ENCODE data around the gene LHFPL3. TPM values are rescaled to one million over a fixed set of nuclear protein-coding genes. Genes with fewer than 3 reads are reported as not detected.

LHFPL3 gene
- total and polyA plus RNA-seq, 9 of the 15 experiments (the other 6 are each of a cell fraction or from before 2014, with no cell fraction given): 0.21 to 0.52 TPM; not detected in 7

- no peaks in the 10 kb centered on the region for H3K79me2 ChIP-seq (ENCODE audit: control insufficient read depth, insufficient read depth, low read length)
- H3K4me2 ChIP-seq (ENCODE audit: insufficient read depth, low read length): no peak overlapping the region
- H3K4me1 ChIP-seq (replicated peaks in 1 of 2; ENCODE audit: control insufficient read depth in 2 of 2, insufficient read depth in 2 of 2, low read length in 2 of 2): peaks cover 4 to 11% of the 10 kb centered on the region in 2 experiments
- FAIRE-seq: no peak
- no peak for DNase-seq (ENCODE audit: extremely low read depth in 1 of 4, low spot score in 3 of 4)
- intact Hi-C loops (cut with micrococcal nuclease): no loop called here
- no peaks in the 10 kb centered on the region for H3K9me3 ChIP-seq (replicated peaks; ENCODE audit: control insufficient read depth, insufficient read depth, low read depth, low read length)
- peaks cover 3% of the 10 kb centered on the region for H3K9me1 ChIP-seq (ENCODE audit: control insufficient read depth, insufficient read depth, low read length)
- in situ Hi-C loops (cut with MboI): no loop called here
- BruUV-seq (replicated peaks): no TSS peak
- ChIA-PET POLR2A (no interaction called here), CTCF (ENCODE audit: low intra/inter-chr PET ratio) (no interaction called here)
- H3K9ac ChIP-seq (ENCODE audit: insufficient read depth in 1 of 2, low read depth in 2 of 2, low read length in 2 of 2): no peak overlapping the region
- H4K20me1 ChIP-seq (replicated peaks; ENCODE audit: control insufficient read depth, insufficient read depth, low read length): no peaks in the 10 kb centered on the region
- 14% methylated on average over 1 of the region's 1 CpG for WGBS (ENCODE audit: insufficient coverage, low coverage, missing lambda C conversion rate)
- no peak overlapping the region for H2AFZ ChIP-seq (ENCODE audit: low read depth, low read length)
- no peak for ATAC-seq
- H3K27ac ChIP-seq (ENCODE audit: extremely low read depth, low read depth, low read length): no peak overlapping the region
- peaks cover 10 to 18% of the 10 kb centered on the region in 2 experiments; a peak in 4 of 5 replicates for H3K27me3 ChIP-seq (ENCODE audit: control insufficient read depth in 2 of 2, insufficient read depth in 2 of 2, low read length in 2 of 2)
- no peaks in the 10 kb centered on the region for H3K36me3 ChIP-seq (ENCODE audit: control insufficient read depth, insufficient read depth, low read length)
- H3K4me3 ChIP-seq: no peak overlapping the region
- TF ChIP-seq TAF1 (IDR thresholded peaks at IDR 0.05; ENCODE audit: control insufficient read depth, extremely low read depth, insufficient read depth, low read length, severe bottlenecking) (no peak), GTF3C2 (IDR thresholded peaks at IDR 0.05; ENCODE audit: borderline replicate concordance, extremely low read depth, insufficient read length) (no peak), PBX2 (CRISPR knock-in tag; IDR thresholded peaks at IDR 0.05; ENCODE audit: low read depth) (no peak), PBX2 (tag; conservative IDR thresholded peaks at IDR 0.05; ENCODE audit: low read depth) (peak; percentile 88), MAX (CRISPR knock-in tag; IDR thresholded peaks at IDR 0.05) (no peak), MEIS2 (IDR thresholded peaks at IDR 0.05; ENCODE audit: partially characterized antibody) (peak; percentile 73), TAL1 (IDR thresholded peaks at IDR 0.05) (peak; percentile 50; the same call in 1 of the 2 replicates), HLTF (IDR thresholded peaks at IDR 0.05) (no peak), KDM1A (IDR thresholded peaks at IDR 0.05) (peak in 1 of 2 experiments; percentile 58; a peak in 1 of 4 replicates), PKNOX1 (IDR thresholded peaks at IDR 0.05) (0 out of 2 replicates have a peak, but pooled peaks have one; percentile 20), NFIC (IDR thresholded peaks at IDR 0.05) (peak; percentile 14; the same call in 1 of the 2 replicates), RCOR1 (IDR thresholded peaks at IDR 0.05; ENCODE audit: borderline replicate concordance in 1 of 2, low read depth in 2 of 2, low read length in 2 of 2) (peak in 1 of 2 experiments; percentile 48; a peak in 1 of 4 replicates), ETV6 (IDR thresholded peaks at IDR 0.05; ENCODE audit: borderline replicate concordance in 1 of 2, low read depth in 2 of 2, low read length in 1 of 2) (no peak), ETV6 (CRISPR knock-in tag; IDR thresholded peaks at IDR 0.05; ENCODE audit: borderline replicate concordance) (no peak), SIN3A (IDR thresholded peaks at IDR 0.05; ENCODE audit: borderline replicate concordance in 2 of 2, control insufficient read depth in 1 of 2, low read depth in 2 of 2, low read length in 2 of 2) (no peak)
These were observed 610.5 kb downstream of the LHFPL3 start for GRCh38 chr7:104938741-104939390.

Data from K562 (cell line).